ENCODE results near the gene EFCC1. TPM values are rescaled to one million over a fixed set of nuclear protein-coding genes. Genes with fewer than 3 reads are reported as not detected.

EFCC1 gene
- total RNA-seq, 1 experiment from 2014 or later = not detected

GRCh38 chr3:129014793-129015345 lies 13.8 kb downstream of the EFCC1 start:
- Histone ChIP-seq H3K9ac (ENCODE audit: low read length) (no peak overlapping the region), H3K9me3 (ENCODE audit: low read length) (no peaks in the 10 kb centered on the region), H2AFZ (ENCODE audit: low read length) (no peak overlapping the region), H3K4me3 (ENCODE audit: low read length) (no peak overlapping the region), H3K9me2 (replicated peaks; ENCODE audit: insufficient read depth, low read length) (no peaks in the 10 kb centered on the region), H3K4me1 (ENCODE audit: low read length) (peaks cover 14% of the 10 kb centered on the region), H3K79me2 (ENCODE audit: low read length) (no peaks in the 10 kb centered on the region), H4K20me1 (ENCODE audit: insufficient read depth, low read depth, low read length) (no peaks in the 10 kb centered on the region), H3K27me3 (ENCODE audit: low read length) (no peaks in the 10 kb centered on the region), H3K4me2 (ENCODE audit: low read depth, low read length, poor library complexity, severe bottlenecking) (no peak overlapping the region), H3K27ac (ENCODE audit: low read length) (no peak overlapping the region), H3K36me3 (ENCODE audit: insufficient read depth, low read length) (no peaks in the 10 kb centered on the region)
- no peak for DNase-seq

GRCh38 chr3:129015388-129016105 lies 14.4 kb downstream of the EFCC1 start:
- Histone ChIP-seq H3K4me3 (ENCODE audit: low read length) (no peak overlapping the region), H4K20me1 (ENCODE audit: insufficient read depth, low read depth, low read length) (no peaks in the 10 kb centered on the region), H3K36me3 (ENCODE audit: insufficient read depth, low read length) (no peaks in the 10 kb centered on the region)

GRCh38 chr3:129016356-129016719 lies 15.2 kb downstream of the EFCC1 start:
- Histone ChIP-seq H4K20me1 (ENCODE audit: insufficient read depth, low read depth, low read length) (no peaks in the 10 kb centered on the region), H3K79me2 (ENCODE audit: low read length) (no peaks in the 10 kb centered on the region), H3K9ac (ENCODE audit: low read length) (no peak overlapping the region), H2AFZ (ENCODE audit: low read length) (no peak overlapping the region; the same call in 1 of the 2 replicates), H3K27me3 (ENCODE audit: low read length) (no peaks in the 10 kb centered on the region), H3K27ac (ENCODE audit: low read length) (no peak overlapping the region), H3K4me1 (ENCODE audit: low read length) (peaks cover 14% of the 10 kb centered on the region), H3K9me3 (ENCODE audit: low read length) (no peaks in the 10 kb centered on the region), H3K9me2 (replicated peaks; ENCODE audit: insufficient read depth, low read length) (no peaks in the 10 kb centered on the region), H3K4me3 (ENCODE audit: low read length) (no peak overlapping the region), H3K4me2 (ENCODE audit: low read depth, low read length, poor library complexity, severe bottlenecking) (no peak overlapping the region), H3K36me3 (ENCODE audit: insufficient read depth, low read length) (no peaks in the 10 kb centered on the region)
- DNase-seq = peak; percentile 77

More at GRCh38 chr3:129015388-129016105, 14.4 kb downstream of the EFCC1 start:
- no peaks in the 10 kb centered on the region for H3K9me2 ChIP-seq (replicated peaks; ENCODE audit: insufficient read depth, low read length)
- no peaks in the 10 kb centered on the region for H3K27me3 ChIP-seq (ENCODE audit: low read length)
- no peak overlapping the region for H3K9ac ChIP-seq (ENCODE audit: low read length)
- DNase-seq = no peak
- no peaks in the 10 kb centered on the region for H3K9me3 ChIP-seq (ENCODE audit: low read length)
- H3K4me1 ChIP-seq (ENCODE audit: low read length) = peaks cover 14% of the 10 kb centered on the region
- no peak overlapping the region for H3K4me2 ChIP-seq (ENCODE audit: low read depth, low read length, poor library complexity, severe bottlenecking)
- H3K27ac ChIP-seq (ENCODE audit: low read length) = no peak overlapping the region
- no peak overlapping the region for H2AFZ ChIP-seq (ENCODE audit: low read length)
- no peaks in the 10 kb centered on the region for H3K79me2 ChIP-seq (ENCODE audit: low read length)

- no peaks in the 10 kb centered on the region for H3K9me3 ChIP-seq (ENCODE audit: low read length)
- no peak overlapping the region for H3K4me3 ChIP-seq (ENCODE audit: low read length)
- H3K4me1 ChIP-seq (ENCODE audit: low read length) = peaks cover 12% of the 10 kb centered on the region
- H3K27me3 ChIP-seq (ENCODE audit: low read length) = no peaks in the 10 kb centered on the region
- no peaks in the 10 kb centered on the region for H3K79me2 ChIP-seq (ENCODE audit: low read length)
- H2AFZ ChIP-seq (ENCODE audit: low read length) = no peak overlapping the region; the same call in 1 of the 2 replicates
- H3K9ac ChIP-seq (ENCODE audit: low read length) = no peak overlapping the region
- DNase-seq = no peak
- no peaks in the 10 kb centered on the region for H4K20me1 ChIP-seq (ENCODE audit: insufficient read depth, low read depth, low read length)
- H3K9me2 ChIP-seq (replicated peaks; ENCODE audit: insufficient read depth, low read length) = no peaks in the 10 kb centered on the region
- H3K36me3 ChIP-seq (ENCODE audit: insufficient read depth, low read length) = no peaks in the 10 kb centered on the region
- no peak overlapping the region for H3K27ac ChIP-seq (ENCODE audit: low read length)
- H3K4me2 ChIP-seq (ENCODE audit: low read depth, low read length, poor library complexity, severe bottlenecking) = no peak overlapping the region
These were observed 15.8 kb downstream of the EFCC1 start for GRCh38 chr3:129016720-129017483.

GRCh38 chr3:129017484-129017899 lies 16.4 kb downstream of the EFCC1 start:
- Histone ChIP-seq H3K4me3 (ENCODE audit: low read length) (no peak overlapping the region), H3K4me2 (ENCODE audit: low read depth, low read length, poor library complexity, severe bottlenecking) (no peak overlapping the region), H3K27me3 (ENCODE audit: low read length) (no peaks in the 10 kb centered on the region), H3K36me3 (ENCODE audit: insufficient read depth, low read length) (no peaks in the 10 kb centered on the region), H2AFZ (ENCODE audit: low read length) (no peak overlapping the region), H3K4me1 (ENCODE audit: low read length) (peaks cover 12% of the 10 kb centered on the region), H3K9me3 (ENCODE audit: low read length) (no peaks in the 10 kb centered on the region), H3K9ac (ENCODE audit: low read length) (no peak overlapping the region), H3K27ac (ENCODE audit: low read length) (no peak overlapping the region), H3K9me2 (replicated peaks; ENCODE audit: insufficient read depth, low read length) (no peaks in the 10 kb centered on the region), H3K79me2 (ENCODE audit: low read length) (no peaks in the 10 kb centered on the region), H4K20me1 (ENCODE audit: insufficient read depth, low read depth, low read length) (no peaks in the 10 kb centered on the region)
- no peak for DNase-seq

- Histone ChIP-seq H3K4me1 (ENCODE audit: low read length) (peaks cover 12% of the 10 kb centered on the region), H3K27ac (ENCODE audit: low read length) (no peak overlapping the region), H4K20me1 (ENCODE audit: insufficient read depth, low read depth, low read length) (no peaks in the 10 kb centered on the region), H3K9me3 (ENCODE audit: low read length) (no peaks in the 10 kb centered on the region), H3K27me3 (ENCODE audit: low read length) (no peaks in the 10 kb centered on the region), H3K4me3 (ENCODE audit: low read length) (no peak overlapping the region), H3K4me2 (ENCODE audit: low read depth, low read length, poor library complexity, severe bottlenecking) (no peak overlapping the region), H3K9me2 (replicated peaks; ENCODE audit: insufficient read depth, low read length) (no peaks in the 10 kb centered on the region), H3K9ac (ENCODE audit: low read length) (no peak overlapping the region), H3K79me2 (ENCODE audit: low read length) (no peaks in the 10 kb centered on the region), H3K36me3 (ENCODE audit: insufficient read depth, low read length) (no peaks in the 10 kb centered on the region), H2AFZ (ENCODE audit: low read length) (no peak overlapping the region)
- DNase-seq = no peak
These were observed 17.2 kb downstream of the EFCC1 start for GRCh38 chr3:129018271-129018670.

- Histone ChIP-seq H3K27me3 (ENCODE audit: low read length) (no peaks in the 10 kb centered on the region), H3K9ac (ENCODE audit: low read length) (no peak overlapping the region), H4K20me1 (ENCODE audit: insufficient read depth, low read depth, low read length) (no peaks in the 10 kb centered on the region), H3K4me2 (ENCODE audit: low read depth, low read length, poor library complexity, severe bottlenecking) (no peak overlapping the region), H3K36me3 (ENCODE audit: insufficient read depth, low read length) (no peaks in the 10 kb centered on the region), H3K27ac (ENCODE audit: low read length) (no peak overlapping the region), H2AFZ (ENCODE audit: low read length) (no peak overlapping the region), H3K4me1 (ENCODE audit: low read length) (peaks cover 12% of the 10 kb centered on the region), H3K79me2 (ENCODE audit: low read length) (no peaks in the 10 kb centered on the region), H3K9me3 (ENCODE audit: low read length) (no peaks in the 10 kb centered on the region), H3K9me2 (replicated peaks; ENCODE audit: insufficient read depth, low read length) (no peaks in the 10 kb centered on the region), H3K4me3 (ENCODE audit: low read length) (no peak overlapping the region)
- no peak for DNase-seq
These were observed 17.6 kb downstream of the EFCC1 start for GRCh38 chr3:129018751-129019150.

- H3K9ac ChIP-seq (ENCODE audit: low read length) = no peak overlapping the region
- no peaks in the 10 kb centered on the region for H4K20me1 ChIP-seq (ENCODE audit: insufficient read depth, low read depth, low read length)
- no peak for DNase-seq
- no peaks in the 10 kb centered on the region for H3K36me3 ChIP-seq (ENCODE audit: insufficient read depth, low read length)
- no peaks in the 10 kb centered on the region for H3K9me2 ChIP-seq (replicated peaks; ENCODE audit: insufficient read depth, low read length)
- no peak overlapping the region for H2AFZ ChIP-seq (ENCODE audit: low read length)
- peaks cover 12% of the 10 kb centered on the region for H3K4me1 ChIP-seq (ENCODE audit: low read length)
- no peaks in the 10 kb centered on the region for H3K9me3 ChIP-seq (ENCODE audit: low read length)
- no peak overlapping the region for H3K4me3 ChIP-seq (ENCODE audit: low read length)
- H3K4me2 ChIP-seq (ENCODE audit: low read depth, low read length, poor library complexity, severe bottlenecking) = no peak overlapping the region
- H3K27ac ChIP-seq (ENCODE audit: low read length) = no peak overlapping the region
- no peaks in the 10 kb centered on the region for H3K79me2 ChIP-seq (ENCODE audit: low read length)
- no peaks in the 10 kb centered on the region for H3K27me3 ChIP-seq (ENCODE audit: low read length)
These were observed 18.2 kb downstream of the EFCC1 start for GRCh38 chr3:129019266-129019665.
